Stimulated activated CD4-positive, alpha-beta T cell treated with anti-CD3 and anti-CD28 coated beads, Interleukin-2, amount 100 ng/mL, for 24 hours (primary cell): ENCODE data around the gene DDX49.

Experiments
- DNase-seq, 2 donors: peaks; one replicate each; pipeline ENCODE4 v3.0.0-alpha.2; 2020

Gene DDX49

GRCh38 chr19:18919086-18919899 is at the start of gene DDX49, which contains the start of gene COPE:
Gene DDX49 (plus strand): TSS chr19:18919715. CDS start chr19:18919742, 27 bp downstream.
Gene COPE (minus strand): TSS chr19:18919387. CDS start chr19:18919348, 39 bp downstream.
- DNase-seq: peak; percentile 97

GRCh38 chr19:18869781-18870530 is 49.6 kb upstream of the DDX49 start:
- DNase-seq: no peak

- no peak for DNase-seq
These were observed 48.9 kb upstream of the DDX49 start for GRCh38 chr19:18870531-18871172.

- no peak for DNase-seq
These were observed 48.0 kb upstream of the DDX49 start for GRCh38 chr19:18871543-18871942.

GRCh38 chr19:18875726-18876125 is 43.8 kb upstream of the DDX49 start:
- DNase-seq: no peak

GRCh38 chr19:18876865-18877264 is 42.6 kb upstream of the DDX49 start:
- DNase-seq: no peak

- DNase-seq: no peak
These were observed 41.3 kb upstream of the DDX49 start for GRCh38 chr19:18878058-18878797.

GRCh38 chr19:18878858-18879578 is 40.5 kb upstream of the DDX49 start:
- no peak for DNase-seq

GRCh38 chr19:18879579-18880373 is 39.7 kb upstream of the DDX49 start:
- DNase-seq: peak in 1 of 2 donors; percentile 37

GRCh38 chr19:18881491-18881890 is 38.0 kb upstream of the DDX49 start:
- DNase-seq: no peak

- DNase-seq: no peak
These were observed 35.8 kb upstream of the DDX49 start for GRCh38 chr19:18883526-18884304.

- no peak for DNase-seq
These were observed 32.5 kb upstream of the DDX49 start for GRCh38 chr19:18886972-18887371.

- DNase-seq: no peak
These were observed 29.4 kb upstream of the DDX49 start for GRCh38 chr19:18889949-18890745.

- no peak for DNase-seq
These were observed 25.8 kb upstream of the DDX49 start for GRCh38 chr19:18893587-18894253.

- no peak for DNase-seq
These were observed 25.1 kb upstream of the DDX49 start for GRCh38 chr19:18894254-18895037.

GRCh38 chr19:18895038-18895823 is 24.3 kb upstream of the DDX49 start:
- no peak for DNase-seq

- DNase-seq: no peak
These were observed 23.6 kb upstream of the DDX49 start, which contains the start of gene CERS1 for GRCh38 chr19:18895824-18896341. Gene CERS1 (minus strand): TSS chr19:18896158. CDS start chr19:18896072, 86 bp downstream.
